Activated CD8-positive, alpha-beta memory T cell treated with anti-CD3 and anti-CD28 coated beads for 1 hour (primary cell): ENCODE data around the gene MRPL10.
A peak's percentile ranks its signal among the peaks of the same experiment; 100 is the strongest.

Experiments used
- DNase-seq, 2 donors: peaks; one replicate each; pipeline ENCODE4 v3.0.0-alpha.2; 2020; ENCODE audit warnings: low read depth in 1 of 2; ENCODE audit errors: extremely low read depth in 1 of 2

The MRPL10 gene

GRCh38 chr17:47831003-47831933, at the start of gene MRPL10, which contains the start of gene LRRC46:
Gene MRPL10 (minus strand): TSS chr17:47831541. CDS start chr17:47831511, 30 bp downstream.
Gene LRRC46 (plus strand): TSS chr17:47831670. CDS start chr17:47831990, 320 bp downstream.
- peak; percentile 74 to 87 for DNase-seq

- no peak for DNase-seq
Observed at GRCh38 chr17:47879776-47880454, 48.6 kb upstream of the MRPL10 start.

DNA sequence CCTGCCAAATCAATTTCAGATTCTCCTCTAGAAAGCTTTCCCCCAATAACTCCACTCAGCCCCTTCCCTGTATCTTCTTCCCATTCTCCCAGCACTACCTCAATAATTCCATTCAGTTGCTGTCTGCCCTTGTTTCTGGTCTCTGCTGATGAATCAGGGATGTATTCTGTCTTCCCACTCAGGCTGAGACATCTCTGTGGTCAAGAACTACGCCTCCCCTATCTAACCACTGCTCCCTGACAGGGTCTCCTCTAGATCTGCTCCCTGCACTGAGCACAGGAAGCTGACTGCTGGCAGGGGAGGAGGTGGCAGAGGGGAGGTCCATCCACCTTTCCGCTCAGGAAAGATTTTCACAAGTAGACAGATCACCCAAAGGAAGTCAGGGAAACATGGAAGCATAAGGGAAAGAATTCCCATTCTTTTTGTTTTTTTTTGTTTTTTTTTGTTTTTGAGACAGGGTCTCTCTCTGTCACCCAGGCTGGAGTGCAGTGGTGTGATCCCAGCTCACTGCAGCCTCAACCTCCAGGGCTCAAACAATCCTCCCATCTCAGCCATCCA, 47.8 kb upstream of the MRPL10 start:
- DNase-seq: no peak

DNA sequence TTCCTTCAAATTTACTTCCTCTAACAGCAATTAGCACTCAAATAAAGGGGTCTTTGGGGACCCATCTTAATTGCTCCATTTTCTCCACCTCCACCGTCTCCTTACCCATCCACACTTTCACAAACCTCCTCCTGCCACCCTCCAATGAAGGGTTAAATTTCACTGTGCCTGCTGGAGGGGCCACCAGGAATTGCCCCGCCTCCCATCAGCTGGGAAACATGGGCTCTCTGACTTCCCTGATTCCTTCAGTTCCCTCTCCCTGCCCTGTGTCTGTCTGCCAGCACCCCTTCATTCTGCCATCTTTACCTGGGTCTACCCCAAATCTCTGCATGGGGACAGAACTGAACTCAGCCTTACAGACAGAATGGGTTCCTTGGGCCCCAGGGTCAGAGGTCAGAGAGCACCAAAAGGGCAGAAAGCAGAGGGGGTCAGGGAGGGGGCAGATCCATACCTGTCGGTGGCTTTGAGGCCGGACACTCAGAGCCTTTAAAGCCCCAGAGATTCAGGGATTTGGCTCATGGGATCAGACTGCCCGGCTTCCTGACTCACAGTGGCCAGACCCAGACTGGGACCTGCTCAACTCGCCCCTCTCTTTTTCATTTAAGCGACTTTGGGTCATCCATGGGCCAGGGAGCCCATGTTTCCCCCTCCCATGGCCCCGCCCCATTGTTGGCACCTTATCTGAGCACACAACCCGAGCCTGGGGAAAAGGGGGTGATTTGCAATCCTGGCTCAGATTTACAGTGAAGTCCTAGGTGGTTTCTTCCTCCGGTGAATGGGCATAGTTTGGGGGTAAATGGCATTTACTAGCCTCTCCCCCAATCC, 47.1 kb upstream of the MRPL10 start:
- no peak for DNase-seq

DNA sequence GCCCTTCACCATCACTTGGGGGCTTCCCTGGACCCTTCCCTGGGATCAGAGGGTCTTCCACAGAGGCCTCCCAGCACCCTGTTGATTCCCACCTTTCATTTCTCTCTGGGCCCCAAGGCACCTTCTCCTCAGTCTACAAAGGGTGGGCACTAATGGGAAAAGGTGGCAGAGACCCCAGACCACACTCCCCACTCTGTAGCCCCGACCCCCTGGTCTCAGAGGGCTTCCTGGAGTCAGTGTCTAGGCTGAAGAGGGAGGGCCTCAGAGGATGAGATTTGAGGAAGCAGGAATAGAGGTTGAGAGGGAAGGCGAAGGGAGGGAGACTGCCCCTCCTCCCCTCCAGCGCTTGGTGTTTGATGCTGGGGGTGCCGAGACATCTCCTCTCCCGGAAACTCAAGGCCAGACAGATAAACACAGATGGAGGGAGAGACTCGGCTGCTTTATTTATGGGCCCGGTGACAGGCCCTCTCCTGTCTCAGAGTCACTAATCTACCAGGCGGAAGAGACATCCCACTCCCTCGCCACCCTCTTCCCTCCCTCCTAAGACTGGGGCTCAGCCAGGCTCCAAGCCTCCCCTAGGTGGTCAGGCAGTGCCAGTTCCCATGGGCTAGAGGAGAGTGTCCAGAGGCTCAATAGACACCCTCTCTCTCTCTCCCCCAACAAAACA, 46.2 kb upstream of the MRPL10 start:
- DNase-seq: no peak

GRCh38 chr17:47875011-47875985, 44.0 kb upstream of the MRPL10 start:
- DNase-seq: no peak

DNA sequence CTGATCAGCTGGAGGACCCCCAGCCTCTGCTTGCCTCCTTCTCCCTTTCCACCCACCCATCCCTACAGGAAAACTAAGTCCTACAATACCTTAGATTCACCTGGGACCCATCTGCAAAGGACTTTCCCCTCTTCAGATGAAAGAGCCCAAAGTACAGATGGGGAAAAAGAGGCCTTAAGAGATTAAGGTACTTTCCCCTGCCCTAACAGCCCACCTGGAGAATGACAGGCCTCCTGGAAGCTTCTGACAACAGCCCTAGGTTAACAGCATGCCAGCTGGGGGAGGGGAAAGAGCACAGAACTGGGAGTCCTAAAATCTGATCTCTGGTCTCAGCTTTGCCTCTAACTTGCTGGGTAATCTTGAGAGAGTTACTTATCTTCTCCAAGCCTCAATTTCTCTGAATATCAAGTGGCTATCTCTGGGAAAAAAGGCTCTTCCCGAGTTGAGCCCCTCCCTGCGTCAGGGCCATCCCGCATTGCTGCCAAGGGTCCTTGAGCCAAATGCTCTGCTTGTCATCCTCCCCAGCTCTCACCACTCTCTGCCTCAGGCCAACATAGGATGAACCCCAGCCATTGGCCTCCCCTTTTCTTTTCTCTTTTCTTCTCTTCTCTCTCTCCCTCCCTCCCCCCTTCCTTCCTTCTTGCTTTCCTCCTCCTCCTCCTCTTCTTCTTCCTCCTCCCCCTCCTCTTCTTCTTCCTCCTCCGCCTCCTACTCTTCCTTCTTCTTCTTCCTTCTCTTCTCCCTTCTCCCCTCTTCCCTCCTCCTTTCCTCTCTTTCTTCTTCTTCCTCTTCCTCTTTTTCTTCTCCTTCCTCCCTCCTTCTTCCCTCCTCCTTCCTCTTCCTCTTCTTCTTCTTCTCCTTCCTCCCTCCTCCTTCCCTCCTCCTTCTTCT, 42.1 kb upstream of the MRPL10 start:
- DNase-seq: no peak

DNA sequence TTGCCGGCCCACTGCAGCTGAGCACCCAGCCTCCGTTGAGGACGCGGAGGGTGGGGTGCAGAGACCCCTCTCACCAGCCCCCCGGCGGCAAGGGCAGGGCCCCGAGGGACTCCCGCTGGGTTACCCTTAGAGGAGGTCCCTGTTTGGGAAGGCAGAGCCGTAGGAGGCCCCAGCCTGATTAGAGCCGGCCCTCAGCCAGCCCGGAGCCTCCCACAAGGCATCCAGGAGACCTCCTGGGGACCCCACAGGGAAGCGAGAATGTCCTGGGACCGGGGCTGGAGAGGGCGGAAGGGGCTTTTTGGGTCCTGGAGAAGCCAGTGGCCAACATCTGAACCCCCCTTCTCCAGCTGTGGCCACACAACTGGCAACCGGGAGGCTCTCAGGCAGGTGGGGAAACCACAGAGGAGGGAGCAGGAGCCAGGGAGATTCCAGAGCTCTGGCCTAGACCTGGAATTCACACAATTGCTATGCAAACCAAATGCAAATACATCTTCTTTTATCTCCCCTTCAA, 41.4 kb upstream of the MRPL10 start:
- no peak for DNase-seq

DNA sequence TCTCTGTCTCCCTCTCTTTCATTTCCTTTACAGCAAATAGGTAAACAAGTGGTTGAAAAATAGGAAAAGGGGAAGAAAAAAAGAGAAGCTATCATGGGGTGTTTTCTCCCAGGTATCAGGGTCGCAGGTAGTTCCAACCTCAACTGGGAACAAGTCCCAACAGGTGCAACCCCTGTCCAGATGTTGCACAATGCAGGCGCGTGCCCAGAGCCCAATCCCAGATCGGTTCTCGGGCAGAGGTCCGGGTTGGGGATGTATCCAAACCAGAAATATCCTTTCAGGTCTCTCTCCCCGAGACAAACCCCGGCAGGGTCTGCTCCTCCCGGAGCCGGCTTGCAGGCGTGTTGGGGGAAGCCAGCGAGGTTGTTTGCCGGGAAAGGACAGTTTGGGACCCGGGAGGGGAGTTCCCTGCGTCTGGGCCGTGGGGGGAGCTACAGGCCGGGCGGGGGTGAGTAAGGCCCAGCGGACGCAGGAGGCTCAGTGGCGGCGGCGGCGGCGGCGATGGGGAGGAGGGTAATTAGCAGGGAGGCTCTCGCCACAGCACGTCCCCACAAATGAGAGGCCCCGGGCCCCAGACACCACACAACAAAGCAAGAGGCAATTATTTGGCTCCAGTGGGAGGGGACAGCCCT, 40.8 kb upstream of the MRPL10 start:
- no peak for DNase-seq

DNA sequence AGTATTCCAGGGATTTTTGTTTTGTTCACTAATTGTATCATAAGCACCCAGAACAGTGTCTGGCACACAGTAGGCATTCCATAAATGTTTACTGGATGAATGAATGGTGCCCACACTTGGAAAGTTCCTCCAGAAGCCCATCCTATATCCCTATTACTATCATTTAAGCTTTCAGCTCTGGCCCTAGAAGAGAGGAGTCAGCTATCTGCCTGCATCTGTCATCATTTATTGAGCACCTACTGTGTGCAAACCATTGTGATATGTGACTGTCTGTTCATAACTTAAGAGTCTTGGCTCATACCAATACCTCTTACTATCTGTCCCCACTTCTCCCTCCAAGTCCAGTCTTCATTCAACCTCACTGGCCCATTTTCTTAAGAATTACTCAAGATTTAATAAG, 39.7 kb upstream of the MRPL10 start:
- DNase-seq: no peak

DNA sequence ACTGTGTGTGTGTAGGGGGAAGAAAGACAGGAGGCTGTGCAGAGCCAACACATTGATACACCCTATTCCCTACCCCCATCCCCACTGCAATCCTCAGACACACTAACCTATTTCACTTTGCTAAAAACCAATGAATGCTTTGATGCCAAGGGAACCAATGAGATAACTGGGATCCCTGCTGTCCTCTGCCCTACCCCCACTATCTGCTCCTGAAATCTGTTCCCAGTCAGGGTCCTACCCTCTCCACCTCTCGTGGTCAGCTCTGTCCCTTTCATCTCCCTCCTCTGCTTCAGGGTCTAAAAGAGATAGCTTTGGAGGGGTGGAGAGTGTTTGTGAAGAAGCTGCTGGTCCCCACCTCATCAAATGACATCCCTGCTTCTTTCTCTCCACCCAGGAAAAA, 38.7 kb upstream of the MRPL10 start:
- DNase-seq: no peak

DNA sequence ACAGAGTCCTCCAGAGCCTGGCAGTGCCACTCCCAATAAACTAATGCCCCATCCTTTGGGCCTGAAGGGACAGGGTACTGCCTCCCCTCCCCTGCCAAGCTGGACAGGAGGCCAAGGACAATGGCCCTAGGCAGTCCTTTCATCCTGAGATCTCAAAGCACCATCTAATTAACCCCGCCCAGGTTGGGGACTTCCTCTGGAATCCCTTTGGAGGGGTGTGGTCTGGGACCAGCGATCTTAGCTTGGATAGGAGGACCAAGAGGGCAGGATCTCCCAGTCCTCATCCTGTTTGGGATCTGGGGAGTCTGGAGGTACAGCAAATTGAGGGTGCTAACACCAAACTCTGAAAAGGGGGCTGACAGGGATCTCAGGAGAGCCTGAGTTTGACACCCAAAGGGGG, 37.8 kb upstream of the MRPL10 start:
- no peak for DNase-seq

DNA sequence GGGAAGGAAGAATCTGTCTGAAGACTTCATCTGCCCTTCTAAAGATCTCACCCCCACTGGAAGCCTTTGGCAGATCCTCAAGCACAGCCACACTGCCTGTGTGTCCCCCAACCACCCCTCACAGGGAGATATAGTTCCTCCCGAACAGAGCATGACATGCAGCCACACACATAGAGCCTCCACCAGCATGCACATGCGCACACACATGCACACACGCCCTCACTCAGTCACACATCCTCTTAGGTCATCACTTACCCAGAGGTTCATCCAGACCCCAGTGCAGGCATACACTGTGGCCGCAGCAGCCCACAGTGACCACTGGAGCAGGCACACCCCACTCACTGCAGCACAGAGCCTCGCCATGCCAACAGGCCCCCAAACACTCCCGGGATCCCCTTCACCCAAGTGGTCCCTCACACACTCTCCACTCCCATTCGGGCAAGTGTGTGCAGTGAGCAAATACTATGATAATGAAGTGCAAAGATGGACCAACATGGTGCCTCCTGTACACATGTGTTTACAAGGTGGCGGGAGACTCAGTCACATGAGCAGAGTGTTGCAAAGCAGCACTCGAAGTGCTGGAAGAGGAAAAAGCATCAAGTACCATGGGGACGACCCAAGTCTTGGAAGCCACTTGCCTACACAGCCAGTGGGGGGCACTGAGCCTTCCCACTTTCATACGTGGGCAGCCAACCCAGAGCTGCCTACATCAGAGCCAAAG, 36.6 kb upstream of the MRPL10 start:
- no peak for DNase-seq

DNA sequence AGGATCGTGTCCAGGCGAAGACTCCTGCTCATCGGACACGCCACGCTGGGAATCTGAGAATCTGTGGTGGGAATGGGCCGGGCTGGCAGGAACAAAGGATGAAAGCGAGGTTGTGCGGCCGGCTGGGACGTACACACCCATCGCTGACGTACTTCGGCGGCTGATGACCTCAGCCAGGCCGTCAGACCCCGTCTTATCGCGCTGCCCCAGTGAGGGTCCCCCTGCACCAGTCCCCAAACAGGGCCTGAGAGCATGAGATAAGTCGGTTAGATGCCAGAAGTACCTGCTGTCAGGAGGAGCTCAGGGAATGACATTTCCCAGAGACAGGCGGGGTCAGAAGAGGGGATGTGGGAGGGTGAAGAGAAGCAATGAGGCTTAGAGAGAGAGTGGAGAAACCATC, 35.6 kb upstream of the MRPL10 start:
- no peak for DNase-seq

DNA sequence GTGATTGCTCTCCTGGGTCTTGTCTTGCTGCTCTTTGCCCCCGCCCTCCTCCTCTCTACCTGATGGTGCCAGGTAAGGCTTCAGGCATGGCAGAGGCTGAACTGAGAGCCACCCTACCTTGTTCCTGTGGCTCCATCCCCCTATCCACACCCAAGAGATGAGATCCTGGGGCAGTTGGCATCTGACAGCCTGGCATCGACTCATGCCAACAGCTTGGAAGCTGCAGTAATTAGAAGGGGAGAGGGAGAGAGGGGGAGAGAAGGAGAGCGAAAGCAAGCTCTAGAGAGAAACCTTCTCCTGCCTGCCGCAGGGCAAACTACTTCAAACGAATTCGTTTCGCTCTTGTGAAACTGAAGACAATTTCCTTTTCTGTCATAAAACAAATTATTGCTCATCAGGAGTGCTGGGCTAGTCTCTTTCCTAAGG, 33.5 kb upstream of the MRPL10 start:
- DNase-seq: no peak

GRCh38 chr17:47862621-47863440, 31.5 kb upstream of the MRPL10 start:
- DNase-seq: no peak
